HPDE6-E6E7 (cell line): ENCODE measurements around the gene CYP46A1.
"Not testable (repeated sequence)": the region's sequence is repeated elsewhere in the genome, so short reads cannot be mapped to it uniquely, and the experiment has no call there.

Source experiments
- DNase-seq: peaks from one replicate; pipeline ENCODE4 v3.0.0; 2011; ENCODE audit warnings: missing footprints; ENCODE audit errors: extremely low spot score

Gene CYP46A1

GRCh38 chr14:99683619-99684409 is at the start of gene CYP46A1:
TSS of gene CYP46A1 (plus strand) at chr14:99684298. CDS start at chr14:99684418, 120 bp downstream.
- DNase-seq: peak; percentile 97

GRCh38 chr14:99634443-99634842 is 49.7 kb upstream of the CYP46A1 start:
- DNase-seq: no peak

GRCh38 chr14:99635116-99635515 is 49.0 kb upstream of the CYP46A1 start:
- no peak for DNase-seq

- DNase-seq: no peak
Observed at GRCh38 chr14:99636487-99636886, 47.6 kb upstream of the CYP46A1 start.

GRCh38 chr14:99637624-99638023 is 46.5 kb upstream of the CYP46A1 start:
- no peak for DNase-seq

GRCh38 chr14:99642771-99643170 is 41.3 kb upstream of the CYP46A1 start:
- not testable (repeated sequence) for DNase-seq

GRCh38 chr14:99643343-99643742 is 40.8 kb upstream of the CYP46A1 start:
- DNase-seq: no peak

- no peak for DNase-seq
Observed at GRCh38 chr14:99644035-99644587, 40.0 kb upstream of the CYP46A1 start.

- no peak for DNase-seq
Observed at GRCh38 chr14:99644723-99645544, 39.2 kb upstream of the CYP46A1 start, which contains the start of gene HHIPL1. TSS of gene HHIPL1 (plus strand) at chr14:99645129. CDS start at chr14:99645208, 79 bp downstream.

GRCh38 chr14:99645545-99646505 is 38.3 kb upstream of the CYP46A1 start:
- DNase-seq: no peak

DNA sequence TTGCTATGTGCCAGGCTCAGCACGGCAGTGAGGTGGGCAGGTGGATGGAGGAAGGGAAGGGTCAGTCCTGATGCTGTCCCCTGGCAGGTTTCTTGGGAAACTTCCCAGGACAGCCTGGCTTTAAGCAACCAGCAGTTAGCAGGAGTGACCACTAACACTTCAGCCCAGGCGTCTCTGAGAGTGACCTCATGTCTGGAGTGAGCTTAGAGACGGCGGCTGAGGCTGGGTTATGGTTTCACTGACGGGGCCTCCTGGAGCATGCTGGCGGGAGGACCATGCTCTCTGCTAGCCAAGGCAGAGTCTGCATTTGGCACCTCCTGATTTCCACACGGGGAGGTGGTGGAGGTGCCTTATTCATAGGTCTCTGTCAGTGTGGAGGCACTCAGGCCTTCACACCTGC is 36.7 kb upstream of the CYP46A1 start:
- DNase-seq: no peak

- no peak for DNase-seq
Observed at GRCh38 chr14:99648027-99648784, 35.9 kb upstream of the CYP46A1 start.

DNA sequence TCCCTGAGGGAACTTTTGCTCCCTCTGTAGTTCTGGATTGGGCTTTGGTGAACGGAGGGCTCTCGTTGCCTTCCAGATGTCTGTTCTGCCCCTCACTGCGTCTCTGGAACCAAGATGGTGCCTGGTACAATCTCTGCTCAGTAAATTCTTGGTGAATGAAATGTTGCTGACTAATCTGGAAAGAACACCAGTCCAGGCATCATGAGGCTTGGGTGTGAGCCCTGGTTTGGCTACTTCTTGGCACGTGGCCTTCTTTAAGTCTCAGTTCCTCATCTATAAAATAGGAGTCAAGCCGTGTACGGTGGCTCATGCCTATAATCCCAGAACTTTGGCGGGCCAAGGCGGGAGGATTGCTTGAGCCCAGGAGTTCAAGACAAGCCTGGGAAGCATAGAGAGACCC is 34.9 kb upstream of the CYP46A1 start:
- DNase-seq: no peak

DNA sequence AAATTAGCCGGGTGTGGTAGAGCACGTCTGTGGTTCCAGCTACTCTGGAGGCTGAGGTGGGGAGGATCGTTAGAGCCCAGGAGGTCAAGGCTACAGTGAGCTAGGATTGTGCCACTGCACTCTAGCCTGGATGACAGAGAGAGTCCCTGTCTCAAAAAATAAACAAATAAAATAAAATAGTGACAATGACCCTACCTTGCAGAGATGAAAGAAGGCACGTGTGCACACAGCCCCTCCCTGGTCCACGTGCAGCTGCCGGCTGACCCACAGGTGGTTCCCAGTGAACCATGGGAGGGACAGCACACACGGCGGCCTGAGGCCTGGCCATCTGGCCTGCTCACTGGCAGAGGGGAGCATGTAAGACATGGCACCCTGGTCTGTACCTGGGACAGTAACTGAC is 34.5 kb upstream of the CYP46A1 start:
- no peak for DNase-seq

GRCh38 chr14:99650189-99650588 is 33.9 kb upstream of the CYP46A1 start:
- DNase-seq: no peak

DNA sequence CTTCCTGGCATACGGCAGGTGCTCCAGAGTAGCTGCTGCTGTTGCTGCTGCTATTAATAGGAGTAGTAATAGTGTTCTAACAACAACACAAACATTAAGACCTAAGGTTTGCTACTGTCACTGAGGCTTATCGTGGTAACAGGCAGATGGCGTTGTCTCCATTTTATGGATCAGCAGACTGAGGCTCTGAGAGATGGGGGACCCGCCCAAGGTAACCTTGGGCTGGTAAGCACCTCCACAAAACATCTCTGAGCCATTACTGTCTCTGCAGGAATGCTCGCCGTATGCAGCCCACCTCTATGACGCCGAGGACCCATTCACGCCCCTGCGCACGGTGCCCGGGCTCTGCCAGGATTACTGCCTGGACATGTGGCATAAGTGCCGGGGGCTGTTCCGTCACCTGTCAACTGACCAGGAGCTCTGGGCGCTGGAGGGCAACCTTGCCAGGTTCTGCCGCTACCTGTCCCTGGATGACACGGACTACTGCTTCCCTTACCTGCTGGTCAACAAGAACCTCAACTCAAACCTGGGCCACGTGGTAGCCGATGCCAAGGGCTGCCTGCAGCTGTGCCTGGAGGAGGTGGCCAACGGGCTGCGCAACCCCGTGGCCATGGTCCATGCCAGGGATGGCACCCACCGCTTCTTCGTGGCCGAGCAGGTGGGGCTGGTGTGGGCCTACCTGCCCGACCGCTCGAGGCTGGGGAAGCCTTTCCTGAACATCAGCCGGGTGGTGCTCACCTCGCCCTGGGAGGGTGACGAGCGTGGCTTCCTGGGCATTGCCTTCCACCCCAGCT is 31.9 kb upstream of the CYP46A1 start:
- DNase-seq: no peak

DNA sequence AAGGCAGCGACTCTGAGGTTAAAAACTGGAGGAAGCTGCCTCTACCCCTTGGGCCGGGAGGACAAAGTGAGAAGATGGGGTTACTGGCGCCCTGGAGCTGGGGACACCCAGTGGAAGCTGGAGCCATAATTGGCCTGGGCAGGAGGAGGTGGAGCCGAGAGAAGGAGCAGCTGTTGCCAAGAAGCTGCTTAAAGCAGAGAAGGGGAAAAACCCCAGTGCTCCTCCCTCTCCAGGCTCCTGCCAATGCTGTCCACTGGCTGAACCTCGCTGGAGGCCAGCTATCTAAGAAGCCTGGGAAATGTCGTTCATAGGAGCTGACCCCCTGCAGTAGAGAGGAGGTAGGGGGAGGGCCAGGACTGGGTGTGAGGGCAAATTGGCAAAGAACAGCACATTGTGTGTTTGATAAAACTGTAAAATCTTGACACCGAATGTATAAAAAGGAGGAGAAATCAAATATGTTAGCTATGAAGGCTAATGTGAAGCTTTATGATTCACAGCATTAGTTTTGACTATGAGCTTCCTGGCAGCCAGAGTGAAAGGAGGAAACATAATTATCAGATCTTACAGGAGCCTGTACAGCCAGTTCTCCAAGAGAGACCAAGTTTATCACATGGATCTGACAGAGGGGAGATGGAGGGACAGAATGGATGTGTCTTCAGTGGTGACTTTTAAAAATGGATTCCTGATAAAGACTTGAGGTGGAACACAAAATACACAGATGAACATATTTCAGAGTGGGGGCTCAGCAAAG is 29.7 kb upstream of the CYP46A1 start:
- no peak for DNase-seq

GRCh38 chr14:99655521-99655920 is 28.6 kb upstream of the CYP46A1 start:
- no peak for DNase-seq

- DNase-seq: no peak
Observed at GRCh38 chr14:99656171-99656570, 27.9 kb upstream of the CYP46A1 start.
